Stimulated activated CD4-positive, alpha-beta T cell treated with anti-CD3 and anti-CD28 coated beads, Interleukin-2, amount 100 ng/mL, for 48 hours (primary cell): ENCODE data around the gene CEP57.
"Not testable (repeated sequence)": the region's sequence is repeated elsewhere in the genome, so short reads cannot be mapped to it uniquely, and the experiment has no call there.

ENCODE experiments used
- DNase-seq, 2 donors: peaks; one replicate each; pipeline ENCODE4 v3.0.0-alpha.2; 2020

CEP57 gene

GRCh38 chr11:95863486-95864140 lies 73.3 kb downstream of the CEP57 start:
- no peak for DNase-seq

DNA sequence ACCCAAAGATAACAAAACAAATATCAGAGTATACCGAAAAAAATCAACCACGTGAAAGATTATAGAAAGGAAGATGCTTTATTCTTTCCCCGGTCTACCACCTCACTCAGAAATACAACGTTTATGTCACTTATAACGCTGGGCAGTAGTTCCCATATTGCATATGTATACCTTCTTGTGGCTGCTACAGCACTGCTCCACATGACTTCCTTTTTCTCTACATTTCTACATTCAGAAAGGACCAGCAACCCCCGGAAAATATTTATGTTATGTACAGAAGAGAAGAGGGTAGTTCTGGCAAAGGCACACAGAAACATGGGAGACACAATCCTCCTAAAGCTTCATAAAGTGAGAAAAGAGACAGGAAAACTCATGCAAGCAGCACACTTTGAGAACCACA lies 76.8 kb downstream of the CEP57 start:
- no peak for DNase-seq

DNA sequence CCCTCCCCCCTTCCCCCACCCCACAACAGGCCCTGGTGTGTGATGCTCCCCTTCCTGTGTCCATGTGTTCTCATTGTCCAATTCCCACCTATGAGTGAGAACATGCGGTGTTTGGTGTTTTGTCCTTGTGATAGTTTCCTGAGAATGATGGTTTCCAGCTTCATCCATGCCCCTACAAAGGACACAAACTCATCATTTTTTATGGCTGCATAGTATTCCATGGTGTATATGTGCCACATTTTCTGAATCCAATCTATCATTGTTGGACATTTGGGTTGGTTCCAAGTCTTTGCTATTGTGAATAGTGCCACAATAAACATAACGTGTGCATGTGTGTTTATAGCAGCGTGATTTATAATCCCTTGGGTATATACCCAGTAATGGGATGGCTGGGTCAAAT lies 80.6 kb downstream of the CEP57 start:
- DNase-seq = not testable (repeated sequence)

DNA sequence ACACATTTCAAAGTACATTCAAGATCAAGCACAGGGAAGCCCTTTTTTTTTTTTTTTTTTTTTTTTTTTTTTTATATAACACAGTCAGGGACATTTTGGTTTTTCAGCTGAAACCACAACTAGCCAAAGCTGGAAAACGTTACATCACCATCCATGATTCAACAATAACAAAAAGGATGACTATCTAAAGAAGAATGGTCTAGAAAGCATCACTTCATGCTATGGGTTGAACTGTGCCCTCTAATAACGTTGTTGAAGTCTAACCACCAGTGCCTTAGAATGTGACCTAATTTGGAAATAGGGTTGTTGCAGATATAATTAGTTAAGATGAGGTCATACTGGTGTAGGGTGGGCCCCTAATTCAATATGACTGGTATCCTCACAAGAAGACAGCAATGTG lies 87.0 kb downstream of the CEP57 start:
- DNase-seq = no peak
